Prostate gland (tissue), 2 donors: ENCODE data around the gene CAMKK1. TPM values are rescaled to one million over a fixed set of nuclear protein-coding genes. Genes with fewer than 3 reads are reported as not detected.

Experiments used
- DNase-seq: peaks from one replicate; pipeline ENCODE4 v3.0.0-alpha.2; 2019; ENCODE audit warnings: low spot score
- H3K27ac ChIP-seq, 2 donors: fragments of 200-600 bp; sonication (generic); 2 replicates each; pipeline ENCODE4 v1.5.1; 2017 to 2019
- H3K27me3 ChIP-seq: fragments of 200-600 bp; sonication (generic); replicated peaks from 2 replicates; pipeline ENCODE4 v1.5.1; 2019; ENCODE audit not compliant: insufficient read depth
- H3K36me3 ChIP-seq, 2 donors: fragments of 200-600 bp; sonication (generic); 1 replicate in 1 of 2; 2 replicates in 1 of 2; pipeline versions ENCODE4 v1.5.1 to v1.8.1; 2017 to 2019
- H3K4me1 ChIP-seq: fragments of 200-600 bp; sonication (generic); replicated peaks from 2 replicates; pipeline ENCODE4 v1.5.1; 2019
- H3K4me3 ChIP-seq, 2 donors: fragments of 200-600 bp; sonication (generic); 2 replicates each; pipeline ENCODE4 v1.5.1; 2017 to 2019
- H3K9me3 ChIP-seq: fragments of 200-600 bp; sonication (generic); 2 replicates; pipeline ENCODE4 v1.5.1; 2017
- POLR2A ChIP-seq: fragments of 450-650 bp; IDR thresholded peaks from one replicate; pipeline ENCODE4 v1.6.1; 2016; ENCODE audit warnings: antibody characterized with exemption, mild to moderate bottlenecking
- POLR2AphosphoS5 ChIP-seq: sonication (generic); formaldehyde crosslinking; IDR thresholded peaks from one replicate; pipeline ENCODE4 v1.6.1; 2017; ENCODE audit warnings: antibody characterized with exemption
- WGBS: methylation state at CpG from one replicate; pipeline ENCODE4 v1.1.5; 2018; 5-methylcytosine and 5-hydroxymethylcytosine counted together
- intact Hi-C: fragments of 100-400 bp; cut with DNase I; formaldehyde crosslinking; loops from one replicate; pipeline ENCODE4 v1.14.2; 2022
- total RNA-seq, 2 donors: library from RNA; depleted of rRNA; stranded (reverse); fragments of >200 nt; gene quantifications; one replicate each; pipeline ENCODE4 v1.1.0, GENCODE V29; 2016
- TF ChIP-seq, protein P1 (sequence below), 4 experiments: fragments of 200-600 bp in 2 of 4; fragments of 450-650 bp in 2 of 4; sonication (generic) in 2 of 4; IDR thresholded peaks; 1 replicate in 3 of 4; 2 replicates in 1 of 4; pipeline ENCODE4 v1.5.1; 2016 to 2019; ENCODE audit warnings: antibody characterized with exemption in 4 of 4, mild to moderate bottlenecking in 2 of 4, moderate library complexity in 2 of 4

CAMKK1 gene
- total RNA-seq, 2 donors from 2014 or later = 2.0 to 12.8 TPM

DNA sequence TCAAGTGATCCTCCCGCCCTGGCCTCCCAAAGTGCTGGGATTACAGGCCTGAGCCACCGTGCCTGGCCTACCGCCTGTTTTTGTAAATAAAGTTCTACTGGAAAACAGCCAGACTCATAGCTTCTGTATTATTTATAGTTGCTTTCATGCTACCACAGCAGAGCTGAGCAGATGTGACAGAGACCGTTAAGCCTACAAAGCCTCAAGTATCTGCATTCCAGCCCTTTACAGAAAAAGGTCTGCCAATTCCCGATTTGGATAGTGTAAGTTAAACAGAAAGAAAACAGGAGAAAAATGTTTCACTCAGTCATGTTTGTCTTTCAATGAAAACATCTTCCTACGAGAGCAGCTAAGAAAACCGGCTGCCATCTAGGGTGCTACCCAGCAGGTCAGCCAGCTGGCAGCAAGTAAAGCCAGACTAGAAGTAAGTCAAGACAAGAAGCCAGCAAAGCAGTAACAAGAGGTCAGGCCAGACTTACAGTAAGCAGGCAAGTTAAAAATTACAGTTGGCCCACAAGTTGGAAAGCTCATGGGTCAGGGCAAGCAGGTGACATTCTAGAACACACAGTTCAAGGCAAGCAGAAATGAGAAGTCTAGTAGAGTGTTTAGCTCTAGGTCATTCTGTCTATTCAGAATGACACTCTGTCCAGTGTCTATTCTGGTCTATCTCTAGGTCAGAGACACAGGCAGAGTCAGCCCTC is 64.6 kb downstream of the CAMKK1 start:
- Histone ChIP-seq H3K9me3 (no peaks in the 10 kb centered on the region), H3K4me3 (no peak overlapping the region), H3K27ac (peak overlapping the region in 1 of 2 donors; percentile 25), H3K4me1 (no peaks in the 10 kb centered on the region), H3K27me3 (no peaks in the 10 kb centered on the region), H3K36me3 (no peaks in the 10 kb centered on the region)
- intact Hi-C loops = no loop called here
- DNase-seq = no peak
- WGBS = 28% methylated on average over 7 of the region's 7 CpGs
- TF ChIP-seq POLR2A (no peak), POLR2AphosphoS5 (peak; percentile 38)

DNA sequence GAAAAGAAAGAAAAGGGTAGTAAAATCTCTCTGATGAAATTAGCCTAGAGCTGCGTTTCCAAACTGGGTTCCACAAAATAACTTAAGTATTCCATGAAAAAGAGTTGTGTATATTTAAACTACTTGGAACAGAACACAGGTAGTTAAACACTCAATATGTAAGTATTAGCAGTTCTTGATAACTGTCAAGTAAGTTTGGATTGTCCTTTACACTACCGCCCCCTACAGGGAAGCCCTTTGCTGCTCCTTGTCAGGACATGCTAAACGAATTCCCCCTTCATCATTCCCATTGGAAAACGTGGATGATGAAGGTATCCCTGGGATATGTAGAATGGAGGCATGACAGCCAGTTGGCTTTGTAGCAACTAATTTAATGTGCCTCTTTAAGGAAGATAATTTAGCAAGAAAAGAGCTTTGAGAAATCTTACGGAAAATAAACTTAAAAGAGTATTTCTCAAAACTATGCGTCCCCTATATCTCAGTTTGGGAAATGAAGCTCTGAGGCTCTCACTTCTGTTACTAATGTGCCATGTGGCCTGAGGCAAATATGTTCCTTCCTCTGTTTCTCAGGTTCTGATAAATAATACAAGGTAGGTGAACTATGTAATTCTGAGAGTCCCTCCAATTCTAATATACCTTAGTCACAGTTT is 65.6 kb downstream of the CAMKK1 start:
- H3K36me3 ChIP-seq = no peaks in the 10 kb centered on the region
- intact Hi-C loops = no loop called here

GRCh38 chr17:3826191-3826590 is 66.7 kb downstream of the CAMKK1 start:
- 90% methylated on average over 4 of the region's 4 CpGs for WGBS
- no peaks in the 10 kb centered on the region for H3K9me3 ChIP-seq
- H3K27me3 ChIP-seq = no peaks in the 10 kb centered on the region
- H3K4me3 ChIP-seq = no peak overlapping the region
- peaks cover 0 to 3% of the 10 kb centered on the region in 2 donors for H3K36me3 ChIP-seq
- intact Hi-C loops = no loop called here
- no peak for DNase-seq
- TF ChIP-seq POLR2AphosphoS5 (no peak), POLR2A (no peak)
- TF ChIP-seq, protein P1, sequence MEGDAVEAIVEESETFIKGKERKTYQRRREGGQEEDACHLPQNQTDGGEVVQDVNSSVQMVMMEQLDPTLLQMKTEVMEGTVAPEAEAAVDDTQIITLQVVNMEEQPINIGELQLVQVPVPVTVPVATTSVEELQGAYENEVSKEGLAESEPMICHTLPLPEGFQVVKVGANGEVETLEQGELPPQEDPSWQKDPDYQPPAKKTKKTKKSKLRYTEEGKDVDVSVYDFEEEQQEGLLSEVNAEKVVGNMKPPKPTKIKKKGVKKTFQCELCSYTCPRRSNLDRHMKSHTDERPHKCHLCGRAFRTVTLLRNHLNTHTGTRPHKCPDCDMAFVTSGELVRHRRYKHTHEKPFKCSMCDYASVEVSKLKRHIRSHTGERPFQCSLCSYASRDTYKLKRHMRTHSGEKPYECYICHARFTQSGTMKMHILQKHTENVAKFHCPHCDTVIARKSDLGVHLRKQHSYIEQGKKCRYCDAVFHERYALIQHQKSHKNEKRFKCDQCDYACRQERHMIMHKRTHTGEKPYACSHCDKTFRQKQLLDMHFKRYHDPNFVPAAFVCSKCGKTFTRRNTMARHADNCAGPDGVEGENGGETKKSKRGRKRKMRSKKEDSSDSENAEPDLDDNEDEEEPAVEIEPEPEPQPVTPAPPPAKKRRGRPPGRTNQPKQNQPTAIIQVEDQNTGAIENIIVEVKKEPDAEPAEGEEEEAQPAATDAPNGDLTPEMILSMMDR (IDR thresholded peaks at IDR 0.05) = no peak
- H3K27ac ChIP-seq = no peak overlapping the region
- H3K4me1 ChIP-seq = no peaks in the 10 kb centered on the region

More for the DNA sequence above, 65.6 kb downstream of the CAMKK1 start:
- DNase-seq = peak; percentile 55
- no peaks in the 10 kb centered on the region for H3K9me3 ChIP-seq
- H3K4me1 ChIP-seq = no peaks in the 10 kb centered on the region
- no peak overlapping the region for H3K27ac ChIP-seq
- H3K4me3 ChIP-seq = no peak overlapping the region
- TF ChIP-seq, protein P1 (IDR thresholded peaks at IDR 0.05) = peak in 3 of 4 experiments; percentile 39 to 56 (median 56)
- no peak for TF ChIP-seq POLR2AphosphoS5
- H3K27me3 ChIP-seq = no peaks in the 10 kb centered on the region
- 51% methylated on average over 6 of the region's 6 CpGs for WGBS

GRCh38 chr17:3821101-3821500 is 71.8 kb downstream of the CAMKK1 start:
- no peak for TF ChIP-seq POLR2A
- TF ChIP-seq, protein P1 (IDR thresholded peaks at IDR 0.05) = no peak
- no peak for TF ChIP-seq POLR2AphosphoS5
- H3K4me3 ChIP-seq = no peak overlapping the region
- no peaks in the 10 kb centered on the region for H3K27me3 ChIP-seq
- H3K4me1 ChIP-seq = no peaks in the 10 kb centered on the region
- no peak for DNase-seq
- H3K27ac ChIP-seq = no peak overlapping the region
- WGBS = 95% methylated on average over 9 of the region's 9 CpGs
- no peaks in the 10 kb centered on the region for H3K9me3 ChIP-seq
- intact Hi-C loops = no loop called here
- peaks cover 5 to 7% of the 10 kb centered on the region in 2 donors for H3K36me3 ChIP-seq

GRCh38 chr17:3818786-3819185 is 74.1 kb downstream of the CAMKK1 start:
- TF ChIP-seq, protein P1 (IDR thresholded peaks at IDR 0.05) = no peak
- TF ChIP-seq POLR2AphosphoS5 = no peak
- no peak for TF ChIP-seq POLR2A
- no peaks in the 10 kb centered on the region for H3K27me3 ChIP-seq
- 77% methylated on average over 6 of the region's 6 CpGs for WGBS
- H3K4me3 ChIP-seq = no peak overlapping the region
- no peaks in the 10 kb centered on the region for H3K9me3 ChIP-seq
- intact Hi-C loops = no loop called here
- H3K4me1 ChIP-seq = no peaks in the 10 kb centered on the region
- peaks cover 5 to 13% of the 10 kb centered on the region in 2 donors for H3K36me3 ChIP-seq
- DNase-seq = no peak
- H3K27ac ChIP-seq = no peak overlapping the region
